Activated CD4-positive, alpha-beta T cell treated with anti-CD3 and anti-CD28 coated beads for 48 hours (primary cell): Measurements from ENCODE around the gene CIDEB.

Experiments used
- DNase-seq: peaks from one replicate; pipeline ENCODE4 v3.0.0-alpha.2; 2020

The CIDEB gene

GRCh38 chr14:24286996-24287395, 20.8 kb downstream of the CIDEB start:
- no peak for DNase-seq

- DNase-seq: no peak
Observed at GRCh38 chr14:24285351-24285750, 22.4 kb downstream of the CIDEB start.

GRCh38 chr14:24284501-24285035, 23.2 kb downstream of the CIDEB start:
- no peak for DNase-seq

GRCh38 chr14:24283796-24284460, 23.8 kb downstream of the CIDEB start:
- DNase-seq: no peak

- no peak for DNase-seq
Observed at GRCh38 chr14:24282736-24283135, 25.0 kb downstream of the CIDEB start.

- no peak for DNase-seq
Observed at GRCh38 chr14:24281636-24282035, 26.1 kb downstream of the CIDEB start.

- no peak for DNase-seq
Observed at GRCh38 chr14:24280797-24281460, 26.8 kb downstream of the CIDEB start.

- peak; percentile 66 for DNase-seq
Observed at GRCh38 chr14:24279301-24280186, 28.2 kb downstream of the CIDEB start.

- DNase-seq: no peak
Observed at GRCh38 chr14:24278424-24278823, 29.4 kb downstream of the CIDEB start.

- DNase-seq: peak; percentile 60
Observed at GRCh38 chr14:24277606-24278321, 30.0 kb downstream of the CIDEB start.

GRCh38 chr14:24277071-24277470, 30.7 kb downstream of the CIDEB start:
- DNase-seq: no peak

GRCh38 chr14:24274101-24274543, 33.7 kb downstream of the CIDEB start:
- peak; percentile 66 for DNase-seq

GRCh38 chr14:24273422-24273998, 34.3 kb downstream of the CIDEB start:
- DNase-seq: no peak

GRCh38 chr14:24272467-24272866, 35.3 kb downstream of the CIDEB start:
- DNase-seq: no peak

- no peak for DNase-seq
Observed at GRCh38 chr14:24271834-24272263, 35.9 kb downstream of the CIDEB start.

GRCh38 chr14:24271134-24271833, 36.5 kb downstream of the CIDEB start, which contains the start of gene RABGGTA:
TSS of gene RABGGTA (minus strand) at chr14:24271597. CDS start at chr14:24271115, 482 bp downstream.
- DNase-seq: peak; percentile 91

- no peak for DNase-seq
Observed at GRCh38 chr14:24270537-24271133, 37.1 kb downstream of the CIDEB start.

GRCh38 chr14:24269910-24270536, 37.8 kb downstream of the CIDEB start:
- no peak for DNase-seq

GRCh38 chr14:24269368-24269767, 38.4 kb downstream of the CIDEB start:
- no peak for DNase-seq

- no peak for DNase-seq
Observed at GRCh38 chr14:24268225-24268624, 39.6 kb downstream of the CIDEB start.
